Measurements from ENCODE around the gene HEMGN.

- TF ChIP-seq SUZ12 (IDR thresholded peaks at IDR 0.05; ENCODE audit: extremely low read depth, insufficient read depth, insufficient read length) (no peak), ZNF274 (IDR thresholded peaks at IDR 0.05; ENCODE audit: low read depth, low read length) (no peak)
Observed at GRCh38 chr9:97928986-97929604, 8.9 kb downstream of the HEMGN start.

Measured in NT2/D1 (cell line).